ENCODE measurements around the gene XYLT1. TPM values are rescaled to one million over a fixed set of nuclear protein-coding genes. Genes with fewer than 3 reads are reported as not detected.

XYLT1 gene
- total RNA-seq: 10 to 100 TPM; 46.3 to 48.5 TPM
- 1 to 10 TPM; 1.4 to 2.8 TPM for polyA plus RNA-seq

GRCh38 chr16:17470908-17471718 is at the start of gene XYLT1:
Gene XYLT1, minus strand, starts transcription at chr16:17470960. Its CDS starts 164 bp downstream, at chr16:17470796.
- Mint-ChIP-seq H3K36me3 (peaks cover 4 to 8% of the 10 kb centered on the region in 2 donors), H3K27me3 (no peaks in the 10 kb centered on the region), H3K9me3 (peaks cover 0 to 3% (median 0%) of the 10 kb centered on the region in 8 donors), H3K27ac (peak within 1 kb of the TSS; percentile 91 to 97 (median 95)), H3K4me1 (peaks cover 39 to 74% (median 46%) of the 10 kb centered on the region in 4 donors), H3K4me3 (peak within 1 kb of the TSS; percentile 89 to 100 (median 95))
- ChIA-PET CTCF (ENCODE audit: partially characterized antibody) (interaction anchor here (0.7 to 1.3 kb wide), 2 partner anchors 9 to 279 kb away, joined by 3 read pairs; no protein-coding TSS in a partner anchor), POLR2A (ENCODE audit: partially characterized antibody) (interaction anchor here (0.6 to 1.2 kb wide), 3 partner anchors 65 to 131 kb away, joined by 3 read pairs; no protein-coding TSS in a partner anchor)
- Histone ChIP-seq H3K4me1 (ENCODE audit: insufficient read depth, low read length) (peaks cover 41% of the 10 kb centered on the region), H3K36me3 (ENCODE audit: insufficient read depth, low read length) (no peaks in the 10 kb centered on the region), H3K27ac (ENCODE audit: low read depth, low read length) (peak within 1 kb of the TSS; percentile 56), H3K27me3 (ENCODE audit: insufficient read depth, low read length) (no peaks in the 10 kb centered on the region), H3K4me3 (ENCODE audit: low read length in 2 of 2) (peak within 1 kb of the TSS; percentile 65 to 68), H3K9me3 (ENCODE audit: control insufficient read depth in 1 of 2, low read length in 2 of 2) (no peaks in the 10 kb centered on the region)
- DNase-seq: peak; percentile 40 to 62 (median 47)
- intact Hi-C loops (cut with micrococcal nuclease): loop anchor here (1.0 to 5.0 kb wide), 2 partner anchors 107 to 609 kb away; no protein-coding TSS in a partner anchor

GRCh38 chr16:17520111-17520510 is 49.4 kb upstream of the XYLT1 start:
- DNase-seq: no peak
- H3K9me3 Mint-ChIP-seq: no peaks in the 10 kb centered on the region
- no peaks in the 10 kb centered on the region for H3K4me1 ChIP-seq (ENCODE audit: insufficient read depth, low read length)
- H3K27ac ChIP-seq (ENCODE audit: low read depth, low read length): no peak overlapping the region
- no peak overlapping the region for H3K4me3 Mint-ChIP-seq
- H3K4me3 ChIP-seq (ENCODE audit: low read length in 2 of 2): no peak overlapping the region
- H3K36me3 Mint-ChIP-seq: no peaks in the 10 kb centered on the region
- no peaks in the 10 kb centered on the region for H3K9me3 ChIP-seq (ENCODE audit: control insufficient read depth in 1 of 2, low read length in 2 of 2)
- intact Hi-C loops (cut with micrococcal nuclease): no loop called here
- peaks cover 0 to 2% (median 0%) of the 10 kb centered on the region in 4 donors for H3K4me1 Mint-ChIP-seq
- ChIA-PET CTCF (ENCODE audit: partially characterized antibody) (interaction anchor here (1.6 kb wide), 1 partner anchor 9 kb away, joined by 4 read pairs; no protein-coding TSS in a partner anchor), POLR2A (ENCODE audit: partially characterized antibody) (no interaction called here)
- no peaks in the 10 kb centered on the region for H3K27me3 ChIP-seq (ENCODE audit: insufficient read depth, low read length)
- H3K27ac Mint-ChIP-seq: no peak overlapping the region
- H3K36me3 ChIP-seq (ENCODE audit: insufficient read depth, low read length): no peaks in the 10 kb centered on the region
- peaks cover 14 to 23% of the 10 kb centered on the region in 2 donors for H3K27me3 Mint-ChIP-seq

GRCh38 chr16:17519101-17519955 is 48.6 kb upstream of the XYLT1 start:
- Mint-ChIP-seq H3K4me3 (no peak overlapping the region), H3K27me3 (peaks cover 15 to 23% of the 10 kb centered on the region in 2 donors)

GRCh38 chr16:17518441-17518840 is 47.7 kb upstream of the XYLT1 start:
- intact Hi-C loops (cut with micrococcal nuclease): no loop called here
- POLR2A ChIA-PET (ENCODE audit: partially characterized antibody): no interaction called here
- H3K4me1 ChIP-seq (ENCODE audit: insufficient read depth, low read length): no peaks in the 10 kb centered on the region
- H3K27ac ChIP-seq (ENCODE audit: low read depth, low read length): no peak overlapping the region
- Mint-ChIP-seq H3K27ac (no peak overlapping the region), H3K4me1 (peaks cover 0 to 2% (median 0%) of the 10 kb centered on the region in 4 donors), H3K9me3 (no peaks in the 10 kb centered on the region), H3K4me3 (no peak overlapping the region), H3K36me3 (no peaks in the 10 kb centered on the region), H3K27me3 (peaks cover 17 to 25% of the 10 kb centered on the region in 2 donors)
- no peaks in the 10 kb centered on the region for H3K36me3 ChIP-seq (ENCODE audit: insufficient read depth, low read length)
- no peaks in the 10 kb centered on the region for H3K9me3 ChIP-seq (ENCODE audit: control insufficient read depth in 1 of 2, low read length in 2 of 2)
- CTCF ChIA-PET (ENCODE audit: partially characterized antibody): interaction anchor here (1.2 kb wide), 1 partner anchor 60 kb away, joined by 3 read pairs; no protein-coding TSS in a partner anchor
- H3K27me3 ChIP-seq (ENCODE audit: insufficient read depth, low read length): no peaks in the 10 kb centered on the region
- H3K4me3 ChIP-seq (ENCODE audit: low read length in 2 of 2): no peak overlapping the region
- DNase-seq: no peak

More at GRCh38 chr16:17519101-17519955, 48.6 kb upstream of the XYLT1 start:
- Mint-ChIP-seq H3K27ac (no peak overlapping the region), H3K9me3 (no peaks in the 10 kb centered on the region), H3K4me1 (peaks cover 0 to 2% (median 0%) of the 10 kb centered on the region in 4 donors), H3K36me3 (no peaks in the 10 kb centered on the region)
- DNase-seq: no peak
- no peaks in the 10 kb centered on the region for H3K9me3 ChIP-seq (ENCODE audit: control insufficient read depth in 1 of 2, low read length in 2 of 2)
- no peak overlapping the region for H3K27ac ChIP-seq (ENCODE audit: low read depth, low read length)
- no peaks in the 10 kb centered on the region for H3K36me3 ChIP-seq (ENCODE audit: insufficient read depth, low read length)
- no peak overlapping the region for H3K4me3 ChIP-seq (ENCODE audit: low read length in 2 of 2)
- H3K27me3 ChIP-seq (ENCODE audit: insufficient read depth, low read length): no peaks in the 10 kb centered on the region
- CTCF ChIA-PET (ENCODE audit: partially characterized antibody): no interaction called here
- intact Hi-C loops (cut with micrococcal nuclease): no loop called here
- POLR2A ChIA-PET (ENCODE audit: partially characterized antibody): no interaction called here
- H3K4me1 ChIP-seq (ENCODE audit: insufficient read depth, low read length): no peaks in the 10 kb centered on the region

- Mint-ChIP-seq H3K4me1 (no peaks in the 10 kb centered on the region), H3K27ac (no peak overlapping the region), H3K36me3 (no peaks in the 10 kb centered on the region), H3K27me3 (peaks cover 18 to 26% of the 10 kb centered on the region in 2 donors), H3K9me3 (peaks cover 0 to 2% (median 0%) of the 10 kb centered on the region in 8 donors), H3K4me3 (no peak overlapping the region)
- Histone ChIP-seq H3K27ac (ENCODE audit: low read depth, low read length) (no peak overlapping the region), H3K4me1 (ENCODE audit: insufficient read depth, low read length) (no peaks in the 10 kb centered on the region), H3K27me3 (ENCODE audit: insufficient read depth, low read length) (no peaks in the 10 kb centered on the region), H3K36me3 (ENCODE audit: insufficient read depth, low read length) (no peaks in the 10 kb centered on the region), H3K4me3 (ENCODE audit: low read length in 2 of 2) (no peak overlapping the region), H3K9me3 (ENCODE audit: control insufficient read depth in 1 of 2, low read length in 2 of 2) (no peaks in the 10 kb centered on the region)
- DNase-seq: no peak
- ChIA-PET POLR2A (ENCODE audit: partially characterized antibody) (no interaction called here), CTCF (ENCODE audit: partially characterized antibody) (no interaction called here)
- intact Hi-C loops (cut with micrococcal nuclease): no loop called here
These were observed 44.9 kb upstream of the XYLT1 start for GRCh38 chr16:17515421-17516210.

GRCh38 chr16:17512636-17513220 is 42.0 kb upstream of the XYLT1 start:
- Histone ChIP-seq H3K9me3 (ENCODE audit: control insufficient read depth in 1 of 2, low read length in 2 of 2) (no peaks in the 10 kb centered on the region), H3K36me3 (ENCODE audit: insufficient read depth, low read length) (no peaks in the 10 kb centered on the region), H3K4me3 (ENCODE audit: low read length in 2 of 2) (no peak overlapping the region), H3K27me3 (ENCODE audit: insufficient read depth, low read length) (no peaks in the 10 kb centered on the region), H3K4me1 (ENCODE audit: insufficient read depth, low read length) (no peaks in the 10 kb centered on the region), H3K27ac (ENCODE audit: low read depth, low read length) (no peak overlapping the region)
- Mint-ChIP-seq H3K4me1 (no peaks in the 10 kb centered on the region), H3K36me3 (peaks cover 0 to 1% of the 10 kb centered on the region in 2 donors), H3K9me3 (peaks cover 0 to 15% (median 5%) of the 10 kb centered on the region in 8 donors), H3K4me3 (no peak overlapping the region), H3K27ac (no peak overlapping the region), H3K27me3 (peaks cover 15 to 16% of the 10 kb centered on the region in 2 donors)
- intact Hi-C loops (cut with micrococcal nuclease): no loop called here
- no peak for DNase-seq
- CTCF ChIA-PET (ENCODE audit: partially characterized antibody): interaction anchor here (0.6 to 0.9 kb wide), 2 partner anchors 9 to 457 kb away, joined by 3 to 4 read pairs; no protein-coding TSS in a partner anchor
- POLR2A ChIA-PET (ENCODE audit: partially characterized antibody): no interaction called here
